Ishikawa (cell line): ENCODE measurements around the gene UAP1L1.

Source experiments
- RAD21 ChIP-seq: IDR thresholded peaks from 2 replicates; pipeline ENCODE4 v1.6.1; 2012; ENCODE audit warnings: low read depth
- TF ChIP-seq, protein P1 (sequence below): IDR thresholded peaks from 2 replicates; pipeline ENCODE4 v1.6.1; 2012; ENCODE audit warnings: low read depth, mild to moderate bottlenecking

DNA sequence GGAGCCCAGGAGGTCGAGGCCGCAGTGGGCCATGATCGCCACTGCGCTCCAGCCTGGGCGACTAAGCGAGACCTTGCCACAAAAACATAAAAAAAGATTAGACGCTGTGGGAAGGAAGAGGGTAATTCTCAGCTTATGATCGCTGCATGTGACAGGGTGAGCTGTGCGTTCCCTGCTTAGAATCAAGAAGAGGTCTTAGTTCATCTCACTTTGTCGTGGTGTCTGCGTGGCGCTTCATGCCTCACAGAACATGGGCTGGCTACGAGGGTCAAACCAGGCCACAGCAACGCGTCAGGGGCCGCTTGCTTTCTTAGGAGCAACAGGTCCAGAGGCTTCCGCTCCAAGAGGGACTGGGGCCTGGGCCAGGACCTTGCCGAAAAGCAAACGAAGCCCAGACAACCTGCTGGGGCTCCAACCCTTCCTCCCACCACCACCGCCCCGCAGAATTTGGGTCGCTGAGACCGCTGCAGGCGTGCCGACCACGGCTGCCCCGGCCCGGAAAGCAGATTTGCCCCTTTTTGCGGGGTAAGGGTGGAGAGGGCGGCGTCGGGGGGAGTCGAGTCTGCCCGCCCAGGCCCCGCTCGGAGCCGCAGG lies 51.6 kb downstream of the UAP1L1 start:
- TF ChIP-seq, protein P1, sequence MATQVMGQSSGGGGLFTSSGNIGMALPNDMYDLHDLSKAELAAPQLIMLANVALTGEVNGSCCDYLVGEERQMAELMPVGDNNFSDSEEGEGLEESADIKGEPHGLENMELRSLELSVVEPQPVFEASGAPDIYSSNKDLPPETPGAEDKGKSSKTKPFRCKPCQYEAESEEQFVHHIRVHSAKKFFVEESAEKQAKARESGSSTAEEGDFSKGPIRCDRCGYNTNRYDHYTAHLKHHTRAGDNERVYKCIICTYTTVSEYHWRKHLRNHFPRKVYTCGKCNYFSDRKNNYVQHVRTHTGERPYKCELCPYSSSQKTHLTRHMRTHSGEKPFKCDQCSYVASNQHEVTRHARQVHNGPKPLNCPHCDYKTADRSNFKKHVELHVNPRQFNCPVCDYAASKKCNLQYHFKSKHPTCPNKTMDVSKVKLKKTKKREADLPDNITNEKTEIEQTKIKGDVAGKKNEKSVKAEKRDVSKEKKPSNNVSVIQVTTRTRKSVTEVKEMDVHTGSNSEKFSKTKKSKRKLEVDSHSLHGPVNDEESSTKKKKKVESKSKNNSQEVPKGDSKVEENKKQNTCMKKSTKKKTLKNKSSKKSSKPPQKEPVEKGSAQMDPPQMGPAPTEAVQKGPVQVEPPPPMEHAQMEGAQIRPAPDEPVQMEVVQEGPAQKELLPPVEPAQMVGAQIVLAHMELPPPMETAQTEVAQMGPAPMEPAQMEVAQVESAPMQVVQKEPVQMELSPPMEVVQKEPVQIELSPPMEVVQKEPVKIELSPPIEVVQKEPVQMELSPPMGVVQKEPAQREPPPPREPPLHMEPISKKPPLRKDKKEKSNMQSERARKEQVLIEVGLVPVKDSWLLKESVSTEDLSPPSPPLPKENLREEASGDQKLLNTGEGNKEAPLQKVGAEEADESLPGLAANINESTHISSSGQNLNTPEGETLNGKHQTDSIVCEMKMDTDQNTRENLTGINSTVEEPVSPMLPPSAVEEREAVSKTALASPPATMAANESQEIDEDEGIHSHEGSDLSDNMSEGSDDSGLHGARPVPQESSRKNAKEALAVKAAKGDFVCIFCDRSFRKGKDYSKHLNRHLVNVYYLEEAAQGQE = no peak
- TF ChIP-seq RAD21 = no peak
